B cell (primary cell): ENCODE measurements around the gene PTPRM.

Experiments used
- CTCF ChIP-seq: fragments of 200-600 bp; IDR thresholded peaks from one replicate; pipeline ENCODE4 v1.8.0; 2022; ENCODE audit warnings: antibody characterized with exemption, mild to moderate bottlenecking
- EZH2 ChIP-seq: IDR thresholded peaks from 2 replicates; pipeline ENCODE4 v1.6.1; 2012; ENCODE audit warnings: borderline replicate concordance, low read depth, mild to moderate bottlenecking, moderate library complexity, low read length; ENCODE audit not compliant: insufficient read depth, poor library complexity, severe bottlenecking

GRCh38 chr18:7871560-7872456 lies 304.7 kb downstream of the PTPRM start:
- TF ChIP-seq CTCF (no peak), EZH2 (no peak)
